Hematopoietic multipotent progenitor cell treated with erythropoietin and hydrocortisone succinate and interleukin-3 and kit ligand, for 15 days (in vitro differentiated cells): Measurements from ENCODE around the gene TRIM62.

ENCODE experiments used
- DNase-seq: peaks from one replicate; pipeline ENCODE4 v3.0.0-alpha.2; 2015; ENCODE audit warnings: low spot score

Gene TRIM62

DNA sequence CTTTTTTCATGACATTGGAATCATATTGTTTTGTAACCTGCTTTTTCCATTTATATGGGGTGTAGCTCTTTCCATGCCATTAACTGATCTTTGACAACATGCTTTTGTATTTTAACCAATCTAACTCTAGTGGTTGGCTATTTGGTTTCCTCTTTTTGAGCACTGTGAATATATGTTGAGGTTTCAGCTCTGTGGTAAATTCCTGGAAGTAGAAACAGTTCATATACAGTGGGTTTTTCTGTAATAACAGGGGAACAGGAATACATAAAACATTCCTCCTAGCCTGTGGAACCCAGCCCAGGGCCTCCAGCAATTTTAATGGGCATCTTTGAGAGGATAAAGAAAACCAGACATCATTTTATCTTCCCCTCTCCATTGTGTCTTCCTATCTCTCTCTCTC is 83.5 kb downstream of the TRIM62 start:
- no peak for DNase-seq

DNA sequence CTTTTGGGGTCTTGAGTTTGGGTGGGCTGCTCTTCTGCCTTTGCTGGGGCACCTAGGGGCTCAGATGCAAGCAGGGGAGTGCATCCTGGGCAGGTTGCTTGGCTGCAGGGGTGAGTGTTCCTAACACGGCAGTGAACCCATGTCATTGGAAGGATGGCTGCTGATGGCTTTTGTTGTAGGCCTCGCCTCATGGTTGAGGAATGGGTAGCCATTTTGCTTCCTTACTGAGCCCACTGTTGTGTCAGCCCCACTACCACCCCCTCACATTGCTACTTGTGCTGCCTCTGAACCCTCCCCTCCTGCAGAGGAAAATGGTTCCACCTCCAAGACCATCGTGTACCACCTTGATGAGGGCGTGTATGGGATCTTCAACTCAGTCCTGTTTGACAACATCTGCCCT is 84.1 kb downstream of the TRIM62 start:
- no peak for DNase-seq

DNA sequence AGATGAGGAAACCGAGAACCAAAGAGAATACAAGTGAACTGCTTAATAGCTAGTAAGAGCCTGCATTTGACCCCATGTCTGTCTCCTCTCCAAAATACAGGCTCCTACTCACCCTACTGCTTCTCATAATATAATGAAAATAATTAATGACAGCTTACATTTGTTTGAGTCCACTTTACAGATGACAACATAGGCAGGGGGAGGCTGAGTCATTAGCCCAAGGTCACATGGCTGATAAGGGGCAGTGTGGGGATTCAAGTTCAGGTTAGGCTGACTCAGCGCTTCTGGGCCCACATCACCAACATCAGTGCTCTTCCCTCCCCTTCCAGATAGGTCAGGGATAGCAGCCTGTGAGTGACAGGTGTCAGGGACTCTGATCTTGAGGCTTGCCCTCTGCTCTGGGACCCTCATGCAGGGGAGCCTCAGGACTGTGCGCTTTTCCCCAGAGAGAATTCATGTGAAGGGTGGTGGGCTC is 84.7 kb downstream of the TRIM62 start:
- DNase-seq, result no peak

DNA sequence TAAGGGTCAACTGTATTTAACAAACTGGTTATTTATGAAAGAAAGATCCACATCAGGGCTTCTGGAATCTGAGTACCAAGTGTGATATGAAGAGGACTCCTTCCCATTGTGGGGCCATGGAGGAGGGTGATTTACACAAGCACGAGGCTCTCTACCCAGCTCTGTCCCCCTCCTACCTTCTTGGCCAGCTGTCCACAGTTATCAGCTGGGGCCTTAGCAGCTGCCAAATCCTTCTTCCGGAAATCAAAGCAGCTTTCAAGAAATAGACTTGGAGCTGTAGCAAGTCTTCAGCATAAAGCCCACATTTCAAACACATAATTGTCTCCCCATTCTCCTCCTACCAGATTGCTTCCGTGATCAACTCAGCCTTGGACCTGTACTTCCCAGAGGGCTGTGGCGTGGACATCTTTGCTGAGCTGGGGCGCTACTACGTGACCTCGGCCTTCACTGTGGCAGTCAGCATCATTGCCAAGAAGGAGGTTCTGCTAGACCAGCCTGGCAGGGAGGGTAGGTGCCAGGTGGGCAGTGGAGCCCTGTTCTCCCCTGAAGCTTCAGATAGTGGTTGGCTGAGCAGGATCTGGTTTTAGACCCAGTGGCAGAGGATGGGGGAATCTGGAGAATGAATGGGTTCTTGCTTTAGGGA is 85.4 kb downstream of the TRIM62 start:
- DNase-seq, result no peak
